AG09309 (cell line): Measurements from ENCODE around the gene AUTS2.

Source experiments
- DNase-seq: peaks from one replicate; pipeline ENCODE4 v3.0.0-alpha.2; 2010; ENCODE audit warnings: low read depth
- H3K4me3 ChIP-seq: 2 replicates; pipeline ENCODE4 v1.5.1; 2011; ENCODE audit warnings: mild to moderate bottlenecking, low read depth, low read length, moderate library complexity; ENCODE audit not compliant: control insufficient read depth
- CTCF ChIP-seq: IDR thresholded peaks from 2 replicates; pipeline ENCODE4 v1.5.1; 2011; ENCODE audit warnings: mild to moderate bottlenecking, low read depth, low read length, inconsistent platforms; ENCODE audit not compliant: insufficient read depth, control insufficient read depth; ENCODE audit errors: missing control alignments

The AUTS2 gene

GRCh38 chr7:69889976-69890351 lies 291.7 kb downstream of the AUTS2 start:
- H3K4me3 ChIP-seq = no peak overlapping the region
- no peak for TF ChIP-seq CTCF
- no peak for DNase-seq

GRCh38 chr7:69892790-69893189 lies 294.5 kb downstream of the AUTS2 start:
- no peak for TF ChIP-seq CTCF
- H3K4me3 ChIP-seq = no peak overlapping the region
- DNase-seq = no peak

GRCh38 chr7:69893906-69894305 lies 295.6 kb downstream of the AUTS2 start:
- no peak overlapping the region for H3K4me3 ChIP-seq
- peak; percentile 24 for TF ChIP-seq CTCF
- DNase-seq = no peak

- H3K4me3 ChIP-seq = no peak overlapping the region
- DNase-seq = no peak
- TF ChIP-seq CTCF = no peak
Observed at GRCh38 chr7:69895446-69895845, 297.2 kb downstream of the AUTS2 start.

GRCh38 chr7:69896121-69896520 lies 297.8 kb downstream of the AUTS2 start:
- TF ChIP-seq CTCF = no peak
- no peak for DNase-seq
- no peak overlapping the region for H3K4me3 ChIP-seq

GRCh38 chr7:69898189-69898588 lies 299.9 kb downstream of the AUTS2 start:
- TF ChIP-seq CTCF = no peak
- H3K4me3 ChIP-seq = no peak overlapping the region
- no peak for DNase-seq

GRCh38 chr7:69903410-69903809 lies 305.1 kb downstream of the AUTS2 start:
- DNase-seq = no peak
- no peak for TF ChIP-seq CTCF

More at GRCh38 chr7:69903410-69903809, 305.1 kb downstream of the AUTS2 start:
- H3K4me3 ChIP-seq = no peak overlapping the region
